Neural progenitor cell (in vitro differentiated cells): ENCODE measurements around the gene RPP14. TPM values are rescaled to one million over a fixed set of nuclear protein-coding genes. Genes with fewer than 3 reads are reported as not detected.

ENCODE experiments used
- DNase-seq: peaks from one replicate; pipeline ENCODE4 v3.0.0-alpha.2; 2016; ENCODE audit warnings: low spot score
- H2AFZ ChIP-seq: fragments of 200-600 bp; sonication (generic); replicated peaks from 2 replicates; pipeline ENCODE4 v1.6.1; 2016; ENCODE audit warnings: antibody characterized with exemption
- H3F3A ChIP-seq: fragments of 200-600 bp; sonication (generic); 2 replicates; pipeline ENCODE4 v1.6.1; 2016; ENCODE audit warnings: antibody characterized with exemption, low read depth
- H3K27ac ChIP-seq: fragments of 200-600 bp; sonication (generic); 2 replicates; pipeline ENCODE4 v1.5.1; 2016; ENCODE audit warnings: mild to moderate bottlenecking
- H3K27me3 ChIP-seq: fragments of 200-600 bp; sonication (generic); 2 replicates; pipeline ENCODE4 v1.6.1; 2016; ENCODE audit warnings: mild to moderate bottlenecking, moderate library complexity
- H3K36me3 ChIP-seq: fragments of 200-600 bp; sonication (generic); 2 replicates; pipeline ENCODE4 v1.5.1; 2016
- H3K4me1 ChIP-seq: fragments of 200-600 bp; sonication (generic); 2 replicates; pipeline ENCODE4 v1.6.1; 2016; ENCODE audit warnings: mixed run types
- H3K4me2 ChIP-seq: fragments of 200-600 bp; sonication (generic); 2 replicates; pipeline ENCODE4 v1.6.1; 2016
- H3K4me3 ChIP-seq: fragments of 200-600 bp; sonication (generic); 2 replicates; pipeline ENCODE4 v1.5.1; 2016
- H3K79me2 ChIP-seq: fragments of 200-600 bp; sonication (generic); 2 replicates; pipeline ENCODE4 v1.6.1; 2016; ENCODE audit warnings: low read depth
- H3K9ac ChIP-seq: fragments of 200-600 bp; sonication (generic); 2 replicates; pipeline ENCODE4 v1.6.1; 2016
- H3K9me3 ChIP-seq: fragments of 200-600 bp; sonication (generic); 2 replicates; pipeline ENCODE4 v1.5.1; 2016; ENCODE audit warnings: low read depth
- H4K20me1 ChIP-seq: fragments of 200-600 bp; sonication (generic); 2 replicates; pipeline ENCODE4 v1.6.1; 2016; ENCODE audit warnings: low read depth
- H3K27ac Mint-ChIP-seq: 3 replicates; pipeline ENCODE4 v1.8.0; 2021; ENCODE audit warnings: mixed read lengths
- H3K27me3 Mint-ChIP-seq: 2 replicates; pipeline ENCODE4 v1.8.0; 2022; ENCODE audit warnings: low read depth, mild to moderate bottlenecking, inconsistent platforms, moderate library complexity, mixed read lengths; ENCODE audit not compliant: insufficient read depth
- H3K36me3 Mint-ChIP-seq: 3 replicates; pipeline ENCODE4 v1.8.0; 2021; ENCODE audit warnings: mixed read lengths
- H3K4me1 Mint-ChIP-seq: 3 replicates; pipeline ENCODE4 v1.8.0; 2021; ENCODE audit warnings: mixed read lengths
- H3K4me3 Mint-ChIP-seq: 3 replicates; pipeline ENCODE4 v1.8.0; 2021; ENCODE audit warnings: mild to moderate bottlenecking, moderate library complexity, mixed read lengths
- H3K9me3 Mint-ChIP-seq: 3 replicates; pipeline ENCODE4 v1.8.0; 2020; ENCODE audit warnings: mixed read lengths
- CTCF ChIP-seq: fragments of 200-600 bp; sonication (generic); IDR thresholded peaks from 2 replicates; pipeline ENCODE4 v1.5.1; 2017; ENCODE audit warnings: antibody characterized with exemption, mild to moderate bottlenecking
- EZH2 ChIP-seq: fragments of 200-600 bp; sonication (generic); IDR thresholded peaks from 2 replicates; pipeline ENCODE4 v1.6.1; 2017; ENCODE audit warnings: antibody characterized with exemption, mild to moderate bottlenecking, moderate library complexity
- EZH2phosphoT487 ChIP-seq: fragments of 200-600 bp; sonication (generic); IDR thresholded peaks from 2 replicates; pipeline ENCODE4 v1.6.1; 2017; ENCODE audit warnings: antibody characterized with exemption
- total RNA-seq: library from RNA; depleted of rRNA; stranded (reverse); fragments of >200 nt; gene quantifications from 2 replicates; pipeline ENCODE4 v1.2.3, GENCODE V29; 2015; ENCODE audit warnings: low replicate concordance

RPP14 gene
- total RNA-seq, 1 donor from 2014 or later = 17.8 TPM

GRCh38 chr3:58341376-58341775 lies 35.3 kb downstream of the RPP14 start:
- Mint-ChIP-seq H3K36me3 (no peaks in the 10 kb centered on the region), H3K27ac (no peak overlapping the region), H3K27me3 (no peaks in the 10 kb centered on the region), H3K4me1 (no peaks in the 10 kb centered on the region), H3K4me3 (no peak overlapping the region), H3K9me3 (no peaks in the 10 kb centered on the region)
- DNase-seq = no peak
- Histone ChIP-seq H3K9me3 (no peaks in the 10 kb centered on the region), H3K36me3 (no peaks in the 10 kb centered on the region), H2AFZ (no peak overlapping the region), H3K9ac (no peak overlapping the region), H3F3A (no peaks in the 10 kb centered on the region), H3K4me1 (no peaks in the 10 kb centered on the region), H3K27ac (no peak overlapping the region), H3K79me2 (no peaks in the 10 kb centered on the region), H4K20me1 (no peaks in the 10 kb centered on the region), H3K4me2 (no peak overlapping the region), H3K27me3 (no peaks in the 10 kb centered on the region), H3K4me3 (no peak overlapping the region)
- TF ChIP-seq CTCF (no peak), EZH2 (no peak), EZH2phosphoT487 (no peak)

GRCh38 chr3:58342676-58343075 lies 36.6 kb downstream of the RPP14 start:
- H3K79me2 ChIP-seq = no peaks in the 10 kb centered on the region
- no peaks in the 10 kb centered on the region for H3F3A ChIP-seq
- no peak overlapping the region for H3K27ac ChIP-seq
- no peak overlapping the region for H3K4me2 ChIP-seq
- no peaks in the 10 kb centered on the region for H3K9me3 ChIP-seq
- H3K4me3 ChIP-seq = no peak overlapping the region
- H3K36me3 ChIP-seq = no peaks in the 10 kb centered on the region
- H3K4me1 ChIP-seq = no peaks in the 10 kb centered on the region
- no peak for TF ChIP-seq EZH2
- TF ChIP-seq EZH2phosphoT487 = no peak
- TF ChIP-seq CTCF = no peak
- H3K9ac ChIP-seq = no peak overlapping the region
- no peaks in the 10 kb centered on the region for H3K27me3 Mint-ChIP-seq
- no peaks in the 10 kb centered on the region for H3K4me1 Mint-ChIP-seq
- no peak overlapping the region for H2AFZ ChIP-seq
- H3K4me3 Mint-ChIP-seq = no peak overlapping the region
- H4K20me1 ChIP-seq = no peaks in the 10 kb centered on the region
- H3K9me3 Mint-ChIP-seq = no peaks in the 10 kb centered on the region
- DNase-seq = no peak
- no peaks in the 10 kb centered on the region for H3K27me3 ChIP-seq
- no peaks in the 10 kb centered on the region for H3K36me3 Mint-ChIP-seq
- H3K27ac Mint-ChIP-seq = no peak overlapping the region

- H3K9me3 Mint-ChIP-seq = no peaks in the 10 kb centered on the region
- H3K27ac Mint-ChIP-seq = no peak overlapping the region
- Histone ChIP-seq H3K4me2 (no peak overlapping the region), H3K36me3 (no peaks in the 10 kb centered on the region), H3K4me1 (no peaks in the 10 kb centered on the region), H3K9ac (no peak overlapping the region), H3F3A (no peaks in the 10 kb centered on the region), H3K27me3 (no peaks in the 10 kb centered on the region), H4K20me1 (no peaks in the 10 kb centered on the region), H3K9me3 (no peaks in the 10 kb centered on the region), H3K4me3 (no peak overlapping the region), H3K27ac (no peak overlapping the region), H3K79me2 (no peaks in the 10 kb centered on the region), H2AFZ (no peak overlapping the region)
- no peaks in the 10 kb centered on the region for H3K4me1 Mint-ChIP-seq
- no peak for DNase-seq
- TF ChIP-seq EZH2 = no peak
- TF ChIP-seq EZH2phosphoT487 = no peak
- no peak for TF ChIP-seq CTCF
- H3K36me3 Mint-ChIP-seq = no peaks in the 10 kb centered on the region
- no peaks in the 10 kb centered on the region for H3K27me3 Mint-ChIP-seq
- no peak overlapping the region for H3K4me3 Mint-ChIP-seq
Observed at GRCh38 chr3:58345457-58345856, 39.4 kb downstream of the RPP14 start.
